H1 (cell line): ENCODE results near the gene DNAJC10. TPM values are rescaled to one million over a fixed set of nuclear protein-coding genes. Genes with fewer than 3 reads are reported as not detected.

Experiments
- CHD2 ChIP-seq: IDR thresholded peaks from 2 replicates; pipeline ENCODE4 v1.6.1; 2012; ENCODE audit warnings: low read length, improper control_type of control experiment
- EGR1 ChIP-seq: IDR thresholded peaks from 2 replicates; pipeline ENCODE4 v1.6.1; 2011; ENCODE audit warnings: low read depth, low read length, borderline replicate concordance
- NRF1 ChIP-seq: IDR thresholded peaks from 2 replicates; pipeline ENCODE4 v1.6.1; 2011; ENCODE audit warnings: mild to moderate bottlenecking, low read depth, low read length, improper control_type of control experiment
- SP1 ChIP-seq: IDR thresholded peaks from 2 replicates; pipeline ENCODE4 v1.6.1; 2011; ENCODE audit warnings: low read depth, low read length
- SP4 ChIP-seq: IDR thresholded peaks from 2 replicates; pipeline ENCODE4 v1.6.1; 2012; ENCODE audit warnings: low read length, inconsistent platforms
- TBP ChIP-seq: IDR thresholded peaks from 2 replicates; pipeline ENCODE4 v1.6.1; 2011; ENCODE audit warnings: low read depth, low read length, improper control_type of control experiment
- TEAD4 ChIP-seq: IDR thresholded peaks from 2 replicates; pipeline ENCODE4 v1.6.1; 2012; ENCODE audit warnings: low read depth, low read length, inconsistent platforms, mixed read lengths
- YY1 ChIP-seq: IDR thresholded peaks from 2 replicates; pipeline ENCODE4 v1.6.1; 2011; ENCODE audit warnings: low read depth, mild to moderate bottlenecking, low read length
- polyA plus RNA-seq, 7 experiments: library from polyadenylated mRNA; depleted of rRNA in 3 of 7; stranded (reverse) in 5 of 7; unstranded in 2 of 7; fragments of >200 nt in 5 of 7; fragments of 200-250 nt in 2 of 7; gene quantifications; 1 replicate in 5 of 7; 2 replicates in 1 of 7; 4 replicates in 1 of 7; pipeline versions ENCODE4 v1.2.1 to v1.2.3, GENCODE V29; 2011 to 2013; ENCODE audit warnings: missing spikeins in 2 of 7, mixed read lengths in 2 of 7
- total RNA-seq: library from RNA; stranded (reverse); fragmentation: NEBNext Ultra II Directional; extraction: Animal tissue kit (Norgen Biotek cat#: 25700); gene quantifications from 2 replicates; pipeline ENCODE4 v1.2.1, GENCODE V29; 2021
- TF ChIP-seq, protein P1 (sequence below): fragments of 300-600 bp; sonication (generic); IDR thresholded peaks from 2 replicates; pipeline ENCODE4 v1.7.1; 2012; ENCODE audit warnings: low read length, moderate library complexity, mild to moderate bottlenecking, inconsistent platforms; ENCODE audit not compliant: insufficient replicate concordance

Gene DNAJC10
- total and polyA plus RNA-seq, 2 of the 8 experiments (the other 6 are each of a cell fraction or from before 2014, with no cell fraction given) = 23.2 to 121 TPM

GRCh38 chr2:182758379-182758778, 42.3 kb downstream of the DNAJC10 start (continued):
- TF ChIP-seq, protein P1, sequence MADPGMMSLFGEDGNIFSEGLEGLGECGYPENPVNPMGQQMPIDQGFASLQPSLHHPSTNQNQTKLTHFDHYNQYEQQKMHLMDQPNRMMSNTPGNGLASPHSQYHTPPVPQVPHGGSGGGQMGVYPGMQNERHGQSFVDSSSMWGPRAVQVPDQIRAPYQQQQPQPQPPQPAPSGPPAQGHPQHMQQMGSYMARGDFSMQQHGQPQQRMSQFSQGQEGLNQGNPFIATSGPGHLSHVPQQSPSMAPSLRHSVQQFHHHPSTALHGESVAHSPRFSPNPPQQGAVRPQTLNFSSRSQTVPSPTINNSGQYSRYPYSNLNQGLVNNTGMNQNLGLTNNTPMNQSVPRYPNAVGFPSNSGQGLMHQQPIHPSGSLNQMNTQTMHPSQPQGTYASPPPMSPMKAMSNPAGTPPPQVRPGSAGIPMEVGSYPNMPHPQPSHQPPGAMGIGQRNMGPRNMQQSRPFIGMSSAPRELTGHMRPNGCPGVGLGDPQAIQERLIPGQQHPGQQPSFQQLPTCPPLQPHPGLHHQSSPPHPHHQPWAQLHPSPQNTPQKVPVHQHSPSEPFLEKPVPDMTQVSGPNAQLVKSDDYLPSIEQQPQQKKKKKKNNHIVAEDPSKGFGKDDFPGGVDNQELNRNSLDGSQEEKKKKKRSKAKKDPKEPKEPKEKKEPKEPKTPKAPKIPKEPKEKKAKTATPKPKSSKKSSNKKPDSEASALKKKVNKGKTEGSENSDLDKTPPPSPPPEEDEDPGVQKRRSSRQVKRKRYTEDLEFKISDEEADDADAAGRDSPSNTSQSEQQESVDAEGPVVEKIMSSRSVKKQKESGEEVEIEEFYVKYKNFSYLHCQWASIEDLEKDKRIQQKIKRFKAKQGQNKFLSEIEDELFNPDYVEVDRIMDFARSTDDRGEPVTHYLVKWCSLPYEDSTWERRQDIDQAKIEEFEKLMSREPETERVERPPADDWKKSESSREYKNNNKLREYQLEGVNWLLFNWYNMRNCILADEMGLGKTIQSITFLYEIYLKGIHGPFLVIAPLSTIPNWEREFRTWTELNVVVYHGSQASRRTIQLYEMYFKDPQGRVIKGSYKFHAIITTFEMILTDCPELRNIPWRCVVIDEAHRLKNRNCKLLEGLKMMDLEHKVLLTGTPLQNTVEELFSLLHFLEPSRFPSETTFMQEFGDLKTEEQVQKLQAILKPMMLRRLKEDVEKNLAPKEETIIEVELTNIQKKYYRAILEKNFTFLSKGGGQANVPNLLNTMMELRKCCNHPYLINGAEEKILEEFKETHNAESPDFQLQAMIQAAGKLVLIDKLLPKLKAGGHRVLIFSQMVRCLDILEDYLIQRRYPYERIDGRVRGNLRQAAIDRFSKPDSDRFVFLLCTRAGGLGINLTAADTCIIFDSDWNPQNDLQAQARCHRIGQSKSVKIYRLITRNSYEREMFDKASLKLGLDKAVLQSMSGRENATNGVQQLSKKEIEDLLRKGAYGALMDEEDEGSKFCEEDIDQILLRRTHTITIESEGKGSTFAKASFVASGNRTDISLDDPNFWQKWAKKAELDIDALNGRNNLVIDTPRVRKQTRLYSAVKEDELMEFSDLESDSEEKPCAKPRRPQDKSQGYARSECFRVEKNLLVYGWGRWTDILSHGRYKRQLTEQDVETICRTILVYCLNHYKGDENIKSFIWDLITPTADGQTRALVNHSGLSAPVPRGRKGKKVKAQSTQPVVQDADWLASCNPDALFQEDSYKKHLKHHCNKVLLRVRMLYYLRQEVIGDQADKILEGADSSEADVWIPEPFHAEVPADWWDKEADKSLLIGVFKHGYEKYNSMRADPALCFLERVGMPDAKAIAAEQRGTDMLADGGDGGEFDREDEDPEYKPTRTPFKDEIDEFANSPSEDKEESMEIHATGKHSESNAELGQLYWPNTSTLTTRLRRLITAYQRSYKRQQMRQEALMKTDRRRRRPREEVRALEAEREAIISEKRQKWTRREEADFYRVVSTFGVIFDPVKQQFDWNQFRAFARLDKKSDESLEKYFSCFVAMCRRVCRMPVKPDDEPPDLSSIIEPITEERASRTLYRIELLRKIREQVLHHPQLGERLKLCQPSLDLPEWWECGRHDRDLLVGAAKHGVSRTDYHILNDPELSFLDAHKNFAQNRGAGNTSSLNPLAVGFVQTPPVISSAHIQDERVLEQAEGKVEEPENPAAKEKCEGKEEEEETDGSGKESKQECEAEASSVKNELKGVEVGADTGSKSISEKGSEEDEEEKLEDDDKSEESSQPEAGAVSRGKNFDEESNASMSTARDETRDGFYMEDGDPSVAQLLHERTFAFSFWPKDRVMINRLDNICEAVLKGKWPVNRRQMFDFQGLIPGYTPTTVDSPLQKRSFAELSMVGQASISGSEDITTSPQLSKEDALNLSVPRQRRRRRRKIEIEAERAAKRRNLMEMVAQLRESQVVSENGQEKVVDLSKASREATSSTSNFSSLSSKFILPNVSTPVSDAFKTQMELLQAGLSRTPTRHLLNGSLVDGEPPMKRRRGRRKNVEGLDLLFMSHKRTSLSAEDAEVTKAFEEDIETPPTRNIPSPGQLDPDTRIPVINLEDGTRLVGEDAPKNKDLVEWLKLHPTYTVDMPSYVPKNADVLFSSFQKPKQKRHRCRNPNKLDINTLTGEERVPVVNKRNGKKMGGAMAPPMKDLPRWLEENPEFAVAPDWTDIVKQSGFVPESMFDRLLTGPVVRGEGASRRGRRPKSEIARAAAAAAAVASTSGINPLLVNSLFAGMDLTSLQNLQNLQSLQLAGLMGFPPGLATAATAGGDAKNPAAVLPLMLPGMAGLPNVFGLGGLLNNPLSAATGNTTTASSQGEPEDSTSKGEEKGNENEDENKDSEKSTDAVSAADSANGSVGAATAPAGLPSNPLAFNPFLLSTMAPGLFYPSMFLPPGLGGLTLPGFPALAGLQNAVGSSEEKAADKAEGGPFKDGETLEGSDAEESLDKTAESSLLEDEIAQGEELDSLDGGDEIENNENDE = no peak
- TF ChIP-seq EGR1 (no peak), SP1 (no peak), TBP (no peak), SP4 (no peak), CHD2 (no peak), YY1 (no peak), TEAD4 (no peak), NRF1 (no peak)
